ENCODE results near the gene NUDT19.

- TF ChIP-seq POLR2A (IDR thresholded peaks at IDR 0.05; ENCODE audit: extremely low read depth, insufficient read length) (no peak), CTCF (IDR thresholded peaks at IDR 0.05; ENCODE audit: low read depth, low read length) (no peak), MAX (IDR thresholded peaks at IDR 0.05; ENCODE audit: low read depth, low read length) (no peak), MYC (IDR thresholded peaks at IDR 0.05; ENCODE audit: low read depth, low read length) (no peak)
These were observed 15.9 kb upstream of the NUDT19 start, which contains the start of gene RGS9BP for GRCh38 chr19:32675720-32676185.
